Omental fat pad (tissue), 4 donors: Measurements from ENCODE around the gene ZNF625. TPM values are rescaled to one million over a fixed set of nuclear protein-coding genes. Genes with fewer than 3 reads are reported as not detected.
"Not testable (repeated sequence)": the region's sequence is repeated elsewhere in the genome, so short reads cannot be mapped to it uniquely, and the experiment has no call there.

Source experiments
- ATAC-seq: fragments of 150-250 bp; one replicate; pipeline ENCODE4 v1.9.1; 2016; ENCODE audit warnings: mild to moderate bottlenecking, moderate library complexity; ENCODE audit not compliant: low FRiP score
- DNase-seq: peaks from one replicate; pipeline ENCODE4 v3.0.0-alpha.2; 2019; ENCODE audit warnings: low spot score
- small RNA-seq: library from RNA; depleted of rRNA; stranded (forward); fragments of <200 nt; gene quantifications from one replicate; pipeline ENCODE3, GENCODE V24; 2016
- total RNA-seq, 4 donors: library from RNA; depleted of rRNA; stranded (reverse); fragments of >200 nt; gene quantifications; one replicate each; pipeline ENCODE4 v1.1.0, GENCODE V29; 2016
- TF ChIP-seq, protein P1 (sequence below), 3 donors: fragments of 450-650 bp; IDR thresholded peaks; one replicate each; pipeline ENCODE4 v1.5.1; 2016 to 2017; ENCODE audit warnings: antibody characterized with exemption in 3 of 3, mild to moderate bottlenecking in 3 of 3, moderate library complexity in 2 of 3

Gene ZNF625
- total RNA-seq, 4 donors from 2014 or later = 2.2 to 6.6 (median 3.7) TPM

GRCh38 chr19:12111943-12112637 lies 44.4 kb downstream of the ZNF625 start:
- DNase-seq (no peak), ATAC-seq (no peak)
- TF ChIP-seq, protein P1, sequence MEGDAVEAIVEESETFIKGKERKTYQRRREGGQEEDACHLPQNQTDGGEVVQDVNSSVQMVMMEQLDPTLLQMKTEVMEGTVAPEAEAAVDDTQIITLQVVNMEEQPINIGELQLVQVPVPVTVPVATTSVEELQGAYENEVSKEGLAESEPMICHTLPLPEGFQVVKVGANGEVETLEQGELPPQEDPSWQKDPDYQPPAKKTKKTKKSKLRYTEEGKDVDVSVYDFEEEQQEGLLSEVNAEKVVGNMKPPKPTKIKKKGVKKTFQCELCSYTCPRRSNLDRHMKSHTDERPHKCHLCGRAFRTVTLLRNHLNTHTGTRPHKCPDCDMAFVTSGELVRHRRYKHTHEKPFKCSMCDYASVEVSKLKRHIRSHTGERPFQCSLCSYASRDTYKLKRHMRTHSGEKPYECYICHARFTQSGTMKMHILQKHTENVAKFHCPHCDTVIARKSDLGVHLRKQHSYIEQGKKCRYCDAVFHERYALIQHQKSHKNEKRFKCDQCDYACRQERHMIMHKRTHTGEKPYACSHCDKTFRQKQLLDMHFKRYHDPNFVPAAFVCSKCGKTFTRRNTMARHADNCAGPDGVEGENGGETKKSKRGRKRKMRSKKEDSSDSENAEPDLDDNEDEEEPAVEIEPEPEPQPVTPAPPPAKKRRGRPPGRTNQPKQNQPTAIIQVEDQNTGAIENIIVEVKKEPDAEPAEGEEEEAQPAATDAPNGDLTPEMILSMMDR (IDR thresholded peaks at IDR 0.05) = no peak

DNA sequence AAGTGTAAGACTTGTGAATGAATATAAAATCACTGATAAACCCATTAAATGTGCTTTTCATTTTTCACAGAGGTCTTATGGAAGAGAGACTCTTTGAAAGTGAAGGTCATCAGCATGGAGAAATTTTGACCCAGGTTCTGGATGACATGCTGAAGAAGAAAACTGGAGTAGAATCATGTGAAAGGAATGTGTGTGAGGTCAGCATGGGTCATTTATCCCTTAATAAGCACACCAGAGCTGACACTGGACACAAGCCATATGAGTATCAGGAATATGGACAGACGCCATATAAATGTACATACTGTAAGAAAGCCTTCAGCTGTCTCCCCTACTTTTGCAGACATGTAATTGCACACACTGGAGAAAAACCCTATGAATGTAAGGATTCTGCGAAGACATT lies 45.4 kb downstream of the ZNF625 start:
- DNase-seq (no peak), ATAC-seq (no peak)
- TF ChIP-seq, protein P1 (IDR thresholded peaks at IDR 0.05) = no peak

GRCh38 chr19:12103909-12104308 lies 52.6 kb downstream of the ZNF625 start:
- DNase-seq = not testable (repeated sequence)

GRCh38 chr19:12098040-12098439 lies 58.5 kb downstream of the ZNF625 start:
- TF ChIP-seq, protein P1 (IDR thresholded peaks at IDR 0.05) = no peak
- no peak for ATAC-seq
- DNase-seq = no peak

More at GRCh38 chr19:12103909-12104308, 52.6 kb downstream of the ZNF625 start:
- not testable (repeated sequence) for ATAC-seq

GRCh38 chr19:12095111-12095790 lies 61.3 kb downstream of the ZNF625 start:
- TF ChIP-seq, protein P1 (IDR thresholded peaks at IDR 0.05) = no peak
- DNase-seq = no peak
- ATAC-seq = no peak

Small RNA genes lying within 50 kb of the gene (small RNA-seq; reads per million reads assigned to genes)
- not detected for gene RNA5SP467

Other genes with a start within 250 kb of the ZNF625 start
- gene ZNF700, start 231.6 kb downstream of the ZNF625 start, total RNA-seq = 10 to 100 TPM in 3 of 4 donors, 1 to 10 TPM in 1; 8.3 to 26.5 (median 10.4) TPM
- 1 to 10 TPM; 1.9 to 8.0 (median 3.6) TPM for gene ZNF763, start 191.7 kb downstream of the ZNF625 start, total RNA-seq
- gene ZNF433, start 121.1 kb downstream of the ZNF625 start, total RNA-seq = 1 to 10 TPM; 3.2 to 5.2 (median 3.5) TPM
- 1 to 10 TPM in 2 of 4 donors, under 1 TPM in 1, not detected in 1; 0.19 to 2.4 (median 1.9) TPM for gene ZNF878, start 103.8 kb downstream of the ZNF625 start, total RNA-seq
- 10 to 100 TPM in 1 of 4 donors, 1 to 10 TPM in 3; 2.5 to 13.4 (median 4.8) TPM for gene ZNF844, start 92.0 kb downstream of the ZNF625 start, total RNA-seq
- gene ZNF20, start 16.4 kb downstream of the ZNF625 start, total RNA-seq = 1 to 10 TPM; 1.7 to 4.5 (median 2.4) TPM
- gene ZNF136, start 6.4 kb upstream of the ZNF625 start, total RNA-seq = 10 to 100 TPM in 1 of 4 donors, 1 to 10 TPM in 3; 4.8 to 10.4 (median 9.1) TPM
- gene ZNF44, start 138.1 kb upstream of the ZNF625 start, total RNA-seq = 10 to 100 TPM in 2 of 4 donors, 1 to 10 TPM in 2; 6.6 to 13.2 (median 11.0) TPM
- gene ZNF563, start 176.9 kb upstream of the ZNF625 start, total RNA-seq = 1 to 10 TPM in 3 of 4 donors, under 1 TPM in 1; 0.84 to 8.2 (median 2.5) TPM
- 1 to 10 TPM; 1.8 to 7.9 (median 3.0) TPM for gene ZNF442, start 208.9 kb upstream of the ZNF625 start, total RNA-seq
- 10 to 100 TPM in 1 of 4 donors, 1 to 10 TPM in 3; 3.1 to 11.0 (median 4.2) TPM for gene ZNF799, start 244.5 kb upstream of the ZNF625 start, total RNA-seq